Right renal pelvis (tissue), 4 donors: Measurements from ENCODE around the gene ARX. TPM values are rescaled to one million over a fixed set of nuclear protein-coding genes. Genes with fewer than 3 reads are reported as not detected.

Source experiments
- DNase-seq, 4 donors: peaks; one replicate each; pipeline ENCODE4 v3.0.0-alpha.2; 2013; ENCODE audit warnings: low read depth in 4 of 4, low spot score in 3 of 4, missing footprints in 1 of 4
- polyA plus RNA-seq, 4 donors: library from polyadenylated mRNA; unstranded; fragments of 120-200 nt; gene quantifications; one replicate each; pipeline ENCODE4 v1.2.1, GENCODE V29; 2013; ENCODE audit not compliant: insufficient read length in 4 of 4

The ARX gene
- polyA plus RNA-seq, 4 donors = not detected

DNA sequence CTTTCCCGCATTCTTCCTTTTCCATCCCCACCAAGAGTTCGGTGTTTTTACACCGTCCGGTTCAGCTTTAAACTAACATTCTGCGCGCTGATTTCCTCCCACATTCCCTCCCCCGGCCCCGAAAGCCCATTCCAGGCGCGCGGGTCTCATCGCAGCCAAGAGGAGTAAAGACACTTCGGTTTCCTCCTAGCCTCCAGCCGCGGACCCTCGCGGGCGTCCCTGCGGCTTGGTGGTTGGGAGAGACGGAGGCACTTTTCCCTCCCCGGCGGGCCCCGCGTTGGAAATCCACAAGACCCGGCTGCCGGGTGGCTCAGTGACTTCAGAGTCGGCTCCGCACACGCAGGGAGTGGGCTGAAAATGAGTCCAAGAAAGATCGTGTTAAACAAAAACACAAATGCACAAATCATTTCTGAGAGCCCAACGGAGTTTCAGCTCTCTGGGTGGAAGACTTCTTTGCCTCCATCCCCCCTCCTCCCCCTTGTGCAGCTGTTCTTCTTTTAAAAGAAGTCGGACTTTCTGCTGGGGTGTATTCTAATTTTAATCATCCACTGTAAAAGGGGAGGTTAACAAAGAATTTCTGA, 2.0 kb upstream of the ARX start:
- no peak for DNase-seq

DNA sequence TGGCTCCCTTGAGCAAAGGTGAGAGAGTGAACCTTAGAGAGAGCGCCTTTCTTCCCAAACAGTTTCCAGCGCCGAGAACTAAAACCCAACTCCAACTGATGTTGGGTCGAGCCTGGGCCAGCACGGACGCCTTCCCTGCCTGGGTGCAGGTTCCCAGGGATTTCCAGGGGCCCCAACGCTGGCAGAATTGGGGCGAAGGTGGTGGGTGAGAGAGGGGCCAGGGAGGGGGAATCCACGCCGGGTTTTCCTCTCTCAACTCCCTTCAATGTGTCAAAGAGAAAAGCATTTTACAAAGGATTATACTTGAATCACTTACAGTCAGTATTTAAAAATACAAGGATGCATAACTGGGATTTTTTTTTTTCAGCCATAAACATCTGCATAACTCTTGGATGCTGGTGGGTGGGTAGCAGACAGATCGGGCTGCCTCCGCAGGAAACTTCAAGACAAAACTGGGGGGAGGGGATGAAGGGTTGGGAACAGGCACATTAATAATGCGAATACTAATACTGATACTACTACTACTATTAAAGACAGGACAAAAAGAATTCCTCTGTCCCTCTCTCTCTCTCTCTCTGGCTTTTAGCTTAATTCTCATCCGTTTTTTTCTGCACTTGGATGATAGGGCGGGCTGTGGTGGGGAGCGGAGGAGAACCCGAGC, 1.3 kb upstream of the ARX start:
- DNase-seq = no peak

DNA sequence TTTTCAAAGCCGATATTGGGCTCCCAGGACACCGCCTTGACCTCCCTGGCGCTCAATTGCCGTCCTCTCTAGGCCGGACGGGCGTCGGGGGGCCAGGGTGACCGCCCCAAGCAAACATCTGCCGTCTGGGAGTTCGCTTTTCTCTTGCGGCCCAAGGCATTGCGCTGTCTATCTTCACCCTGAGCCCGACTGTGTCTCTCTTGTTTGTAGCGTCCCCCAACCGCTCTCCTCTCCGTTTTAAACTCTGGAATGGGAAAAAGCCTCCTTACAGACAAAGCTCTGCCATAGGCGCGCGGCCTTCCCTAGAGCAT, 551 bp upstream of the ARX start:
- no peak for DNase-seq

DNA sequence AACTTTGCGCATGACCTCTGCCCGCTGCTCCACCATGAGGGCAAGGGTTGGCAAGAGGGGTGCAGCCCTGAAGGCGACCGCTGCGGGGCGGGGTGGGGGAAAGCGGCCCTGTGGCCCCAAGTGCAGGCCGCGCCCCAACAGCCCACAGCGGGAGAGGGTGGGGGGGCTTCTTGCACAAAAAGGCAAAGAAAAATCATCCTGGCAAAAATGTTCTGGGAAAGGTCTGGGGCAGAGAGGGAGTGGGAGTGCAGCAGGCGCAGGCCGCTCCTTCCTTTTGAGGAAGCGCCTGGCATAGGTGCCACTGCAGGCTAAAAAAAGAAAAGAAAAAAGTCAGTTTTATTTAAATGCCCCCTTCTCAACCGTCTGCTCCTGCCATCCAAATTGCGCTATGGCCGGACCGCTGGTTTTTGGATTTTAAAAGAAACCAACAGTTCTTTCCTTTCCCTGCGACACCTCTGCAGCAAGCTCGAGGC, 1.4 kb downstream of the ARX start:
- no peak for DNase-seq

DNA sequence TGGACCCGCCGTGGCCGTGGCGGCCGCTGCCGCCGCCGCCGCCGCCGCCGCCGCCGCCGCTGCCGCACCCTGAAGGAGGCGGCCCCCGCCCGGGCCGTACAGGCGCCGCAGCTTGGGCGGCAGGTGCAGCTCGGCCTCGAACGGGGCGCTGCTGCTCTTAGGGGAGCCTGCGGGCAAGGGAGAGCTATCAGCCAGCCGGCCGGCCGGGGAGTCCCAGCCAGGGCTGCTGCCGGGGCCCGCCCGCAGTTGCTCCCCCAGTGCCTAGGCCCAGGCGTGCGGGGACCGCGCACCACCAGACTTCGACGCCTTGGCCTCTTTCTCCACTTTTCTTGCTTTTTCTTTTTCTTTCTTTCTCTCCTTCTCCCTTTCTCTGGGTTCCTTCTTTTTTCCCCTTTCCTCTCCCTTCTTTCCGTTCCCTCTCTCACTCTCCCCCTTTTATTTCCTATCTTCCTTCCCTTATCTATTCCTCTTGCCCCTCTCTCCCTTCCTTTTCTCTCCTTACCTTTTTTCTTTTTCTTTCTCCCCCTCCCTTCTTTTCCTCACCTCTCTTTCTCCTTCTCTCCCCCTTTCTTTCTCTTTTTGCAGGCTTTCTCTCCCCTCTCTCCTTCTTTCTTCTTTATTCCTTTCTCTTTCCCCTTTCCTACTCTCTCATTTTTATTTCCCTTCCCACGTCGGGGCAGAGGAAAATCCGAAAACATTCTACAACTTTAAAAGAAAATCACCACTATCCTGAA, 2.0 kb downstream of the ARX start:
- DNase-seq = no peak

DNA sequence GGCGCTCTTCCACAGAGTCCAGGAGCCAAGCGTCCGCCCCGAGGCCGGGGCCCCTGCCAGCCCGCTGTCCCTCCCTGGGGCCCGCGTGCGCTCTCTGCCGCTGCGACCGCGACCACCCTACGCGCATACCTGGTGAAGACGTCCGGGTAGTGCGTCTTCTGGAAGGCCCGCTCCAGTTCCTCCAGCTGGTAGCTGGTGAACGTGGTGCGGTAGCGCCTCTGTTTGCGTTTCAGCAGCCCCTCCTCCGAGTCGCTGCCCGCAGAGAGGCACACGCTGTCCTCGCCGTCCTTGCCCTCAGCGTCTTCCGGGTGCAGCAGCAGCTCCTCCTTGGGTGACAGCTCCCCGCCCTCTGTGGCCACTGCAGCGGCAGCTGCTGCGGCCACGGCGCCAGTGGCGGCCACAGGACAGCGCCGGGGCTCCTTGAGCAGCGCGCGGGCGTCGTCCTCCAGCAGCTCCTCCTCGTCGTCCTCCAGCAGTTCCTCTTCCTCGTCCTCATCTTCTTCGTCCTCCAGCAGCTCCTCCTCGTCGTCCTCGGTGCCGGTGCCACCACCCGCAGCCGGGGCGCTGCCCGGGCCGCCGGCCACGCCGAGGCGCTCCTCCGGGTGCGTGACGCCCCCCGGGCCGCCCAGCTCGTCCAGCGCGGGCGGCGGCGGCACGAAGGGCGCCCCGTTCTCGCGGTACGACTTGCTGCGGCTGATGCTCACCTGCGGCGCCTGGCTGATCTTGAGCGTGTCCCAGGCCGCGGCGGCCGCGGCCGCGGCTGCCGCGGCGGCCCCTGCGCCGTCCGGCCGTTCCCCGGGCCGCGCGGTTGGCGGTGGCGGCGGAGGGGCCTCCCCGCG, 2.8 kb downstream of the ARX start:
- no peak for DNase-seq

DNA sequence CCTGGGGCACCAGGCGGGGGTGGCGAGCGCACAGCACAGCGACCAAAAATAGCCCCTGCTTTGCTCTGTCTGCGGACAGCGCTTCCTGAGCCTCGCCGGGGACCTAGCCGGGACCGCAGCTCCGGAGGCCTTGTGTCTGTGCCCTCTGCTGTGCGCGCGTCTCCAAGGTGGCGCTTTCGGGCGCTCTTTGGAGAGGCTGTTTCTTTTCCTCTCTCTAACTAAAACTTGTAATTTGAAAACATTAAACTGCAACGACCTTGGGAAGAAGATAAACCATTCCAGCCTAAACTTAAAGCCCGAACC, 3.4 kb downstream of the ARX start:
- DNase-seq = no peak

DNA sequence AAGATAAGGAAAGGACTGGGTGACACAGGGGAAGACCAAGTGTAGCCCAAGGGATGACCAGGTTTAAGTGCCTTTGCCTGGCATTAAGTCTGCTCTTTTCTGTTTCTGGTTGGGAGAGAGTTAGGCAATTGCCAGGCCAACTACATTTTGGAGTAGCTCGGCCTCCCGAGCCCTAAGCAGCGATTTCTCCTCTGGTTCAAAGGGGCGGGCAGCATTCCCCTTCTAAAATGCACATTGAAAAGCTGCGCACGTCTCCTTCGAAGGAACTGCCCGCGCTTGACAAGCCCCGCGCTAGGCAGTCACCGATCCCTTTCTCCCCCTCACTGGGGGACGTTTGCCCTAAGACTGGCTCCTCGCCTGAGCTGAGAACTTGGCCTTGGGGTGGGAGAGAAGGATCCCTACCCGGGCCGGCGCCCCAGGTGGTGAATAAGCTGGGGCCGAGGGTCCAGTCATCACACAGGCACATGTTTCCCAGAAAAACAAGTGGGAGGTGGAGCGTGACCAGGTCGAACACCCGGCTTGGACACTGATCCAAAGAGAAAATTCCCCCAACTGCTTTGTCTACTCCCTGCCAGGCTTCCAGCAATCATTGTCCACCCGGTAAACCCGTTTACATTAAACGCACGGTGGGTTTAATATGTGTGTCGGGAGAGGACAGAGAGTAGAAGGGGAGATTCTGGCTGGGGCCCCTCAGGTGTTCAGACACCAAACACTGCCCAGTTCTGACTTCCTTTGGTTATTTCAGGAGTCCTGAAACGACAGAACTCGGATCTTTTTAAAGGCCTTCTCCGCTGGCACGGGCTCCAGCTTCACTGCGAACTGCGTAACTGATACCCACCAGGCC, 4.0 kb downstream of the ARX start:
- no peak for DNase-seq

DNA sequence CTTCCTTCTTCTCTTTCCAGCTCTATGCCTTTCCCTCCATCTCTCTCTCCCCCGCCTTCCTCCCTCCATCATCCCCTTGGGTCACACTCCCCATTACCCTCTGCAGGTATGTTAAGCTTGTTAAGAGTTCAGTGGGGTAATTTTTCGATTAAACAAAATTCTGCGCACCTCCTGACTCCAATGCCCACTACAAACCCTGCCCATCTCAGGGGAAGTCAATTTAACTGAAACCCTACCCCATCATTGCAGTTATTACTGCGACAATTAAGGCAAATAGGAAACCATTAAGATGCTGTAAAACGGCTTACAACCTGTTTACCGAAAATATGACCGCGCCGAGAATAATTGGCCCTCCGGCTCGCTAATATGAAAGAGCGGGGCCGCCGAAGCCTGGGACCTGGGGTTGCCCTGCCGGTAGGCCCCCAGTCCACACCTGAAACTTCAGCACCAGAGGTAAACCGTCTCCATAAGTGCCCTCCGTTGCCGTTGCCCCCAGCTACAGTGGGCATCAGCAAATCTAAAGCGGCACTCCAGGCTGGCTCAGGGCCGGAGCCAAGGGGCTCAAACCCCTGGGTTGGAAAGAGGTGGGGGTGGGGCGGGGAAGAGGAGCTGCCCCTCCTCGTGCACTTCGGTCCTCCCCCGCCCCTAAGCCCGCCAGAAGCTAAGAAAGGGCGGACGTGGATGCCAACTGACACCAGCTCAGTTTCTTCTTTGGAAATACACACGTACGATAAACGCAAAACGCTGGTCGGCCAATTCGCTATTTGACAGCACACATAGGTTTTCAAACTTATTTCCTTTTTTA, 4.8 kb downstream of the ARX start:
- no peak for DNase-seq

DNA sequence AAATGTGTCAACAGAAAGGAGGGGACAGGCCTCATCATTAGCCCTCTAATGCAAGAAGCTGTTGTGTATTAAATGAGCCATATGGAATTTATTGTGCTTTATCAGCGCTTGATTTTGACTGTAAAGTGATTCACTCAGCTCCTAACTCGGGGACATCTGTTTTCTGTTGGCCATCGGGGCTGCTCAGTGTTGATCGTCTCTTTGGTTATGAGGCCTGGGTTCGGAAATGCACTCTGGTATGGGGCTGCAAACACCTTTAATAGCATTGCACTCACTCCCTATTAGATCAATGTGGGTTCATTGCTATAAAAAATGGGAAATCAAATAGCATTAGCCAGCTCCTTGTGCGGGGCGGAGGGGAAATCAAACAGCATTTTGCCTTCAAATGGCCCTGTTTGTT, 6.4 kb downstream of the ARX start:
- DNase-seq = no peak

DNA sequence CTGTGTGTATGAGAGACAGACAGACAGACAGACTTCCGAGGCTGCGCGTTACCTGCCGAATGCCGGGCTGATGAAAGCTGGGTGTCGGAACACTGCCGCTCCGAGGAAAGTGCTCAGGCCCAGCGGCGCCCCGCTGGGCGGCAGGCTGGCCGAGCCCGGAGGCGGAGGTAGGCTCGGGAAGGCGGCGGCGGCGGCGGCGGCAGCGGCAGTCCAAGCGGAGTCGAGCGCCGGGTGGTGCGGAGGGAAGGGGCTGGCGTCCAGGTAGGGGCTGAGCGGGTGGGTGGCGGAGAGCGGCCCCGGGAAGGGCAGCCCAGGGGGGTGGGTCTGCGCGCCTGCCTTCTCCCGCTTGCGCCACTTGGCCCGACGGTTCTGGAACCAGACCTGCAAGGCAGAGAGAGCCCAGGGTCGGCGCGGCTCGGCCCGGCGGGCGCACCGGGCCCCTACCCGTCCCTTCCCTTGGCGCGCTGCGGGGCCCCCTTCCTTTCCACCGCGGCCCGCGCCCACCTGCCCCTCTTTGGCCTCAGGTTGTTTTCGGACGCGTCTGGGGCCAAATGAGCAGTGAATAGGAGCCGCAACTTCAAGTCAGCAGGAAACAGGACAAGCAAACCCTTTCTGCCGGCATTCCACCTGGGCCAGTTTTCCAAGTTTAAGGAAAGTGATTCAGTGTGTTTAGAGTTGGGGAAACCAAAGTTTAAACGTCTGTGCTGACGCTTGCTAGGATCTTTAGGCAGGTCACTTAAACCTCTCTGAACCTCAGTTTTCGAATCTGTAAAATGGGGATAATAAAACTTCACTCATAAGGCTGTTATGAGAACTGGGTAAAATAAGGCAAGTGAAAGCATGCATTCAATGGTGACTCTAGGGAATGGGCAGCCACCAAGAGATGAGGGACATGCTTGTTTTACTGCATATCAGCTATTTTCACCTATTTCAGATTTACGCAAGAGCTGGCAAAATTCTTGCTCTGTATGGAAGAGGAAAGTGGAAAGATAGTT, 8.4 kb downstream of the ARX start:
- no peak for DNase-seq

DNA sequence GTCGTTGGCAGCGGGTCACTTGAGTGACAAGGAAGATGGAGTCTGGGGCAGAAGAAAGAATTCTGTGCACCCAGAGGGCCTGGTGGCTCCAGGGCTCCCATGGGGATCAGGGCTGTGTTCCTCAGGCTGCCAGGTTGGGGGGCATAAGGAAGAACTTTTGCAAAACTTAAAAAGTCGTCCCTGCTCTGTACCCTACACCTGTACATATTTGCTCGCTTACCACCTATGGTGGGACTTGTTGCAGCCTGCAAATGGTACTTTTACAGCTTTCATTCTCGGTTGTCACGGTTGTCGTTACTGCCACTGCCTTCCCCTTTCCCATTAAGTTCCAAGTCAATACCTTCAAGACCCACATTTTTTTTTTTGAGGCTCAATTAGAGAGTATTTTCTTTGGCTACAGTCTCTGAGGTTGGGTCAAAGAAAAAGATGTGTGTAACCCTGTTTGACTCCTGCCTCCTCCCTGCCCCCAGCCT, 9.1 kb downstream of the ARX start:
- DNase-seq = no peak

DNA sequence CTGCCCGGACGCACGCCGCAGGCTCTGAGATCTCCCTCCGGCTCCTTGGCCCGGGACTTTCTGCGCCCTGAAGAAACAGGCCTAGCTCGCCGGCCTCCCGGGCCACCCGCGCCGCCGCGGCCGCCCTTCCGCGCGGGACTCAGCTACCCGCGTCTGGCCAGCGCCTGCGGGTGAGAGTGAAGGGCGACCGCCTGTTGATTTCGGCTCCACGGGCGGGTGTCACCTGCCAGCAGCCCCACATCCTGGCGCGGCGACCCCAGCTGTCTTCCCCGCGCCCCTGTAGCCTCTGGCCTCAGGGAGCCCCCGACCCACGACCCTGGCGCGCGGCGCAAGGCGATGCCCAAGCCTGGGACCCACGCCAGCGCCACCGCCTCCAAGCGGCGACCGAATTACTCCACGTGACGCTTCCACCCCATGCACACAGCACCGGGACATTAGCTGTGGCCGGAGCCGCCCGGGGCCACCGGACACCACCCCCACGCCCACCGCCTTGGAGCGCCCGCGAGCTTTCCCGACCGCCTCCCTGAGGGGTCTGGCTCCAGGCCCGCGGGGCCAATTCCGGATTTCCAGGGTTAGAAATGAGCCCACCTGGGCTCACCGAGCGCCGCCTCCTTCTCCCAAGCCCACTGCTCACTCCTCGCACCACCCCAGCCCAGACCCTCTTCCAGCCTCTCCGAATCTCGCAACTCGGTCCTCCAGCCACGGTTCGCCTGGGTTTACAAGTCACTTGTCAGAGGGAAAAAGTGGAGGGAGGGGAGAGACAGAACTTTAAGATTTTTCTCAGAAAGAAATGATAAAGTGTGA, 10.2 kb downstream of the ARX start:
- no peak for DNase-seq

DNA sequence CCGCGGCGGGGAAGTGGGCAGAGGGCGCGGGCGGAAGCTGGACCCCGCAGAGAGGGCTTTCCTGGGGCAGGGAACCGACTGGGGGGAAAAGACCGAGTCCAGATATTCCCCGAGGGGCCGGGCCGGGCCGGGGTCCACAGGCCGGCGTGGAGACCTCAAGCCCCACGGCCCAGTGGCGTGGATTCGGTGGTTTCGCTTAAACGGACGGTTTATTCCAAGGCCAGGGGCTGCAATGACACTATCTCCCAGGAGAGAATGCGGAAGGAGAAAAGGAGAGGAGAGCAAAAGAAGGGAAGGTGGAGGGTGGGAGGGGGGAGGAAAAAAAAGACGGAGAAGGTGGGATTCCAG, 10.8 kb downstream of the ARX start:
- no peak for DNase-seq

DNA sequence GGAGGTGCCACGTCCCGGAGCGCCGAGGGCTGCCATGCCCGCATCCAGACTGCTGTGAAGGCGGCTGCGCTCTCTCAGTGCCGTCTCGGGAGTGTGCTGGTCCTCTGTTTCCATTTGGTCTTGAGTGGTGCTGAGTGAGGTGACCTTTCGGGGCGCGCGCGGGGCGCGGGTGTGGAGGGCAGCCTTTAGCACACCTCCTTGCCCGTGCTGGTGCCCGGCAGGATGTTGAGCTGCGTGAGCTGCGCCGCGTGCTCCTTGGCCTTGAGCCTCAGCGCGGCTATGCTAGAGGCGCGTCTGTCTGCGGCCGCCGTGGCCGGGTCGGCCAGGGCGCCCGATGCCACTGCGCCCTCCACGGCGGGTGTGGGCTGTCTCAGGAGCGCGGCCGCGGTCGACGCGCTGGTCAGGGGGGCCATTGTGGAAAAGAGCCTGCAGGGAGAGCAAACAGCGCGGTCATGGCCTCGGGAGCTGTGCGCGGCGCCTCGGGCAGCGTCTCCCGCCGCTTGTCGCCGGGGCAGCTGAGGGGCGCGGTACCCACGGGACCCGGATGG, 11.2 kb downstream of the ARX start:
- DNase-seq = no peak

DNA sequence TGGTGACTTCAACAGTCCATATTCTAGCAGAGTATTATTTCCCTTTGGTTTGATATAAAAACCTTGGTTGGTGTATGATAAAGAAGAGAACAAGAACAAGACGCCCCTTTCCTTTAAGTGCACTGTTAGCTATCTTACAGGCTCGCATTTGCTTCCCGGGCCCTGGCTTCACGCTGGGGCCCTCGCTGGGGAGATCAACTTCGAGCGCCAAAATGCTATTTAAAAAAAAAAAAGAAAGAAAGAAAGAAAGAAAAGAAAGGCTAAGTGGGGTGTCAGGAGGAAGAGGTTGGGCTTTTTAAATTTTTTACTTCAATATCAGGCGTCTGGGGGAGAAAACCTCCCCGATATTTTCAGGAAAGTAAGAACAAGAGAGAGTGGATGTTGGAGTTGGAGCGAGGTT, 11.7 kb downstream of the ARX start:
- no peak for DNase-seq

DNA sequence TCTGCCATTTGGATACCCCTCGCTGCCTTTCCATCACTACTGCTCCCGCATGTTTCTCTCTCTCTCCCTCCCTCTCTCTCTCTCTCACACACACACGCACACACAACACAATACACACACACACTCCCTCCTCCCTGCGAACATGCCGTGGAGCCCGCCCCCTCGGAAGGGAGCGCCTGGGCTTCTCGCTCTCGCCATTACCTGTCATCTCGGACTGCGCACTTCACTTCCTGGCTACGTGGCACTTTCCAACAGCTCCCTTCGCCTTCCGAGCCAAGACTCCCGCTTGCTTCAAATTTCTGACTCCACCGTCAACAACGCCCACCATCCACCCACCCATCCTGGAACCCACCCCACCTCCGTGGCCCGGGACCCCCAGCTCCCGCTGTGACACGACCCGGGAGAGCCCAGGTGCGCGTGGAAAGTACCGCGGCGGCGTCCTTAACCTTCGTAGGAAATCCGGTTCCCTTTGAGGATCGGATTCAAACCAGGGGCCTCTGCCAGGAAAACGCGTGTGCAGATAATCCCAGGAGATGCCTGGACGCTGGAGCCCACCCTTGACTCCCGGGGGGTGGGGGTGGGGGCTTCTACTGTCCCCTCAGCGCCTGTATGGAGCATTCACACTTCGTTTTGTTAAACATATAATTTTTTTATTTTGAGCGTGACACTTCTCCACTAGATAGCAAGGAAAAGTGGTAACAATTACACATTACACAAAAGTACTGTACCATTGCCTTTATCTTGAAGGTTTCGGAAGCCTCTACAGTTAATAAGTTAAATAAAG, 12.5 kb downstream of the ARX start:
- no peak for DNase-seq
